K562 (cell line): Measurements from ENCODE around the gene ASB13. TPM values are rescaled to one million over a fixed set of nuclear protein-coding genes. Genes with fewer than 3 reads are reported as not detected.

Source experiments
- ATAC-seq: fragments of 200-7000 bp; cut with Tn5 transposase; 3 replicates; pipeline ENCODE4 v1.9.1; 2020; ENCODE audit warnings: moderate library complexity
- BruUV-seq: library from RNA; stranded (reverse); fragments of 400-500 nt; replicated peaks from 2 replicates; lab custom pipeline; 2021; lab: Mats Ljungman, UMichigan
- CTCF ChIA-PET: fragments of 300-600 bp; formaldehyde crosslinking; extraction: SDS; loops from one replicate; lab custom pipeline; 2021; ENCODE audit warnings: low intra/inter-chr PET ratio; lab: Yijun Ruan, JAX
- POLR2A ChIA-PET: fragments of 300-600, 350-650 bp; sonication (Branson Sonifier 250); formaldehyde crosslinking; extraction: SDS; loops from one replicate; lab custom pipeline; 2021; ENCODE audit warnings: antibody characterized with exemption, inconsistent platforms; lab: Yijun Ruan, JAX
- DNase-seq, 4 experiments: peaks; one replicate each; pipeline versions ENCODE4 v3.0.0 to v3.0.0-alpha.2; 2011 to 2018; ENCODE audit warnings: low spot score in 3 of 4, mixed read lengths in 3 of 4; ENCODE audit errors: extremely low read depth in 1 of 4
- FAIRE-seq: peaks from 2 replicates; lab custom pipeline; 2011; peaks lifted over from hg19 to GRCh38; lab: Jason Lieb, UNC
- H2AFZ ChIP-seq: 2 replicates; pipeline ENCODE4 v1.6.0; 2011; ENCODE audit warnings: low read depth, low read length, control low read depth, inconsistent platforms
- H3K27ac ChIP-seq: fragments of 200-600 bp; 3 replicates; pipeline ENCODE4 v1.8.0; 2011; ENCODE audit warnings: low read depth, mild to moderate bottlenecking, control low read depth, inconsistent platforms, low read length, moderate library complexity, mixed read lengths; ENCODE audit errors: extremely low read depth
- H3K27me3 ChIP-seq, 2 experiments: fragments of 300-600 bp in 1 of 2; 2 replicates in 1 of 2; 3 replicates in 1 of 2; pipeline versions ENCODE4 v1.6.0 to v1.8.0; 2011; ENCODE audit warnings: inconsistent platforms in 2 of 2, low read length in 2 of 2, mild to moderate bottlenecking in 1 of 2, mixed read lengths in 1 of 2, moderate library complexity in 1 of 2; ENCODE audit not compliant: control insufficient read depth in 2 of 2, insufficient read depth in 2 of 2
- H3K36me3 ChIP-seq: fragments of 300-600 bp; 3 replicates; pipeline ENCODE4 v1.8.0; 2011; ENCODE audit warnings: mild to moderate bottlenecking, low read length, inconsistent platforms; ENCODE audit not compliant: control insufficient read depth, insufficient read depth
- H3K4me1 ChIP-seq, 2 experiments: fragments of 200-600 bp in 1 of 2; replicated peaks in 1 of 2; 2 replicates in 1 of 2; 3 replicates in 1 of 2; pipeline versions ENCODE4 v1.5.1 to v1.8.0; 2011; ENCODE audit warnings: inconsistent platforms in 2 of 2, low read length in 2 of 2, mild to moderate bottlenecking in 1 of 2, mixed read lengths in 1 of 2, moderate library complexity in 1 of 2; ENCODE audit not compliant: control insufficient read depth in 2 of 2, insufficient read depth in 2 of 2
- H3K4me2 ChIP-seq: 2 replicates; pipeline ENCODE4 v1.6.1; 2011; ENCODE audit warnings: low read length, control low read depth, inconsistent platforms, mixed read lengths; ENCODE audit not compliant: insufficient read depth
- H3K4me3 ChIP-seq: fragments of 200-600 bp; sonication (generic), shearing (Covaris generic); 2 replicates; pipeline ENCODE4 v1.5.1; 2016; ENCODE audit warnings: control low read depth, inconsistent platforms
- H3K79me2 ChIP-seq: fragments of 200-600 bp; 3 replicates; pipeline ENCODE4 v1.8.0; 2011; ENCODE audit warnings: low read length, inconsistent platforms; ENCODE audit not compliant: control insufficient read depth, insufficient read depth
- H3K9ac ChIP-seq, 2 experiments: 2 replicates each; pipeline versions ENCODE4 v1.6.0 to v1.6.1; 2011; ENCODE audit warnings: low read depth in 2 of 2, low read length in 2 of 2, control low read depth in 1 of 2, inconsistent platforms in 1 of 2, mild to moderate bottlenecking in 1 of 2, mixed read lengths in 1 of 2; ENCODE audit not compliant: insufficient read depth in 1 of 2
- H3K9me1 ChIP-seq: one replicate; pipeline ENCODE4 v1.6.0; 2011; ENCODE audit warnings: inconsistent platforms, mild to moderate bottlenecking, low read length, moderate library complexity; ENCODE audit not compliant: control insufficient read depth, insufficient read depth
- H3K9me3 ChIP-seq: replicated peaks from 2 replicates; pipeline ENCODE4 v1.5.1; 2011; ENCODE audit warnings: low read depth, low read length, inconsistent platforms; ENCODE audit not compliant: control insufficient read depth, insufficient read depth
- H4K20me1 ChIP-seq: replicated peaks from 2 replicates; pipeline ENCODE4 v1.6.1; 2011; ENCODE audit warnings: low read length, inconsistent platforms, mixed read lengths; ENCODE audit not compliant: control insufficient read depth, insufficient read depth
- PRDM10 ChIP-seq: fragments of 450-650 bp; IDR thresholded peaks from 2 replicates; pipeline ENCODE4 v1.6.1; 2018; ENCODE audit not compliant: partially characterized antibody
- SMARCA5 ChIP-seq: fragments of 450-650 bp; IDR thresholded peaks from 2 replicates; pipeline ENCODE4 v1.6.1; 2016
- ZFP91 ChIP-seq: sonication (generic); formaldehyde crosslinking; IDR thresholded peaks from 2 replicates; pipeline ENCODE4 v1.8.0; 2022; ENCODE audit warnings: mild to moderate bottlenecking, missing genetic modification reagents
- WGBS: fragments of 100-300 bp; shearing (Covaris generic); methylation state at CpG from one replicate; pipeline ENCODE4 v1.1.6; 2016; ENCODE audit warnings: low coverage, mixed read lengths; ENCODE audit not compliant: insufficient coverage; ENCODE audit errors: missing lambda C conversion rate; 5-methylcytosine and 5-hydroxymethylcytosine counted together
- in situ Hi-C: fragments of 300-500 bp; cut with MboI; formaldehyde crosslinking; loops from 4 replicates; pipeline ENCODE4 v1.15.0; 2018; ENCODE audit warnings: inconsistent platforms, mixed read lengths
- intact Hi-C: fragments of 100-400 bp; cut with micrococcal nuclease; formaldehyde crosslinking; loops from 2 replicates; pipeline ENCODE4 v1.14.2; 2022
- polyA plus RNA-seq, 8 experiments: library from polyadenylated mRNA; depleted of rRNA in 4 of 8; stranded (reverse) in 5 of 8; unstranded in 3 of 8; fragments of >200 nt; fragmentation: Nextera tagmentation in 2 of 8; fragmentation: Illumina TruSeq in 1 of 8; extraction: Ambion mirVana in 2 of 8; extraction: Trizol in 1 of 8; gene quantifications; 2 replicates each; pipeline versions ENCODE4 v1.2.1 to v1.2.3, GENCODE V29; 2011 to 2014; ENCODE audit warnings: inconsistent platforms in 1 of 8, missing spikeins in 1 of 8
- total RNA-seq, 7 experiments: library from RNA; depleted of rRNA in 6 of 7; stranded (reverse); fragments of >200 nt in 6 of 7; fragmentation: Illumina TruSeq in 2 of 7; extraction: Trizol in 2 of 7; gene quantifications; 2 replicates each; pipeline versions ENCODE4 v1.2.1 to v1.2.3, GENCODE V29; 2011 to 2021; ENCODE audit warnings: low replicate concordance in 1 of 7

ASB13 gene
- total and polyA plus RNA-seq, 9 of the 15 experiments (the other 6 are each of a cell fraction or from before 2014, with no cell fraction given): 5.2 to 28.8 (median 16.9) TPM

- no peak for TF ChIP-seq ZFP91 (CRISPR knock-in tag)
- no peak for TF ChIP-seq PRDM10
- TF ChIP-seq SMARCA5: no peak
- CTCF ChIA-PET: no interaction called here
- intact Hi-C loops: no loop called here
Observed at GRCh38 chr10:5650664-5651387, 15.6 kb downstream of the ASB13 start.

More at GRCh38 chr10:5650664-5651387, 15.6 kb downstream of the ASB13 start:
- Histone ChIP-seq H3K27me3 (no peaks in the 10 kb centered on the region), H3K9me1 (no peaks in the 10 kb centered on the region), H3K4me1 (peaks cover 0 to 15% of the 10 kb centered on the region in 2 experiments; a peak in 2 of 5 replicates), H3K4me2 (no peak overlapping the region), H2AFZ (no peak overlapping the region), H3K27ac (no peak overlapping the region), H3K79me2 (no peaks in the 10 kb centered on the region), H3K4me3 (no peak overlapping the region), H4K20me1 (peaks cover 5% of the 10 kb centered on the region; the same call in 1 of the 2 replicates), H3K9ac (no peak overlapping the region), H3K9me3 (no peaks in the 10 kb centered on the region), H3K36me3 (peaks cover 16% of the 10 kb centered on the region; the same call in 1 of the 3 replicates)
- 75% methylated on average over 20 of the region's 20 CpGs for WGBS
- no peak for FAIRE-seq
- DNase-seq: no peak
- in situ Hi-C loops: no loop called here
- POLR2A ChIA-PET: no interaction called here
- BruUV-seq: no TSS peak
- ATAC-seq: no peak
